MM.1S (cell line): ENCODE results near the gene CEP104.

Experiments
- DNase-seq: peaks from one replicate; pipeline ENCODE4 v3.0.0-alpha.2; 2015
- H2AFZ ChIP-seq: fragments of 300-600 bp; sonication (generic); 2 replicates; pipeline ENCODE4 v1.6.0; 2016; ENCODE audit warnings: antibody characterized with exemption, low read length
- H3F3A ChIP-seq: fragments of 300-600 bp; sonication (generic); 2 replicates; pipeline ENCODE4 v1.6.1; 2016; ENCODE audit warnings: mild to moderate bottlenecking, antibody characterized with exemption, low read length, moderate library complexity, mixed read lengths; ENCODE audit not compliant: insufficient read depth
- H3K27ac ChIP-seq: fragments of 300-600 bp; sonication (generic); 2 replicates; pipeline ENCODE4 v1.5.1; 2016; ENCODE audit warnings: mild to moderate bottlenecking, low read length
- H3K27me3 ChIP-seq: fragments of 300-600 bp; sonication (generic); replicated peaks from 2 replicates; pipeline ENCODE4 v1.6.0; 2016; ENCODE audit warnings: low read length; ENCODE audit not compliant: insufficient read depth
- H3K36me3 ChIP-seq: fragments of 300-600 bp; sonication (generic); replicated peaks from 2 replicates; pipeline ENCODE4 v1.6.1; 2016; ENCODE audit warnings: mild to moderate bottlenecking, low read length, mixed read lengths; ENCODE audit not compliant: insufficient read depth
- H3K4me1 ChIP-seq: fragments of 300-600 bp; sonication (generic); 2 replicates; pipeline ENCODE4 v1.6.1; 2016; ENCODE audit warnings: low read length, mixed read lengths
- H3K4me2 ChIP-seq: fragments of 300-600 bp; sonication (generic); 2 replicates; pipeline ENCODE4 v1.6.0; 2016; ENCODE audit warnings: low read depth, low read length
- H3K4me3 ChIP-seq: fragments of 300-600 bp; sonication (generic); 2 replicates; pipeline ENCODE4 v1.5.1; 2016; ENCODE audit warnings: low read length, mixed read lengths
- H3K79me2 ChIP-seq: fragments of 300-600 bp; sonication (generic); 2 replicates; pipeline ENCODE4 v1.6.1; 2016; ENCODE audit warnings: mixed run types, low read length, mixed read lengths
- H3K9ac ChIP-seq: fragments of 300-600 bp; sonication (generic); 2 replicates; pipeline ENCODE4 v1.6.1; 2016; ENCODE audit warnings: low read length, mixed read lengths
- H3K9me2 ChIP-seq: fragments of 300-600 bp; sonication (generic); replicated peaks from 2 replicates; pipeline ENCODE4 v1.6.1; 2016; ENCODE audit warnings: mild to moderate bottlenecking, low read length, mixed read lengths; ENCODE audit not compliant: insufficient read depth
- H3K9me3 ChIP-seq: fragments of 300-600 bp; sonication (generic); replicated peaks from 2 replicates; pipeline ENCODE4 v1.6.1; 2016; ENCODE audit warnings: mild to moderate bottlenecking, low read length, mixed read lengths; ENCODE audit not compliant: insufficient read depth
- H4K20me1 ChIP-seq: fragments of 300-600 bp; sonication (generic); 2 replicates; pipeline ENCODE4 v1.6.1; 2016; ENCODE audit warnings: mild to moderate bottlenecking, low read length, moderate library complexity, mixed read lengths; ENCODE audit not compliant: insufficient read depth
- EZH2 ChIP-seq: fragments of 300-600 bp; sonication (generic); optimal IDR thresholded peaks from 2 replicates; pipeline ENCODE3; 2017; ENCODE audit warnings: low read depth, mild to moderate bottlenecking, antibody characterized with exemption, low read length, mixed read lengths
- EZH2phosphoT487 ChIP-seq: fragments of 300-600 bp; sonication (generic); IDR thresholded peaks from 2 replicates; pipeline ENCODE4 v1.6.1; 2018; ENCODE audit warnings: antibody characterized with exemption, low read length
- TF ChIP-seq, protein P1 (sequence below): fragments of 300-600 bp; sonication (generic); IDR thresholded peaks from 2 replicates; pipeline ENCODE4 v1.5.1; 2016; ENCODE audit warnings: antibody characterized with exemption, low read length, mixed read lengths

CEP104 gene

DNA sequence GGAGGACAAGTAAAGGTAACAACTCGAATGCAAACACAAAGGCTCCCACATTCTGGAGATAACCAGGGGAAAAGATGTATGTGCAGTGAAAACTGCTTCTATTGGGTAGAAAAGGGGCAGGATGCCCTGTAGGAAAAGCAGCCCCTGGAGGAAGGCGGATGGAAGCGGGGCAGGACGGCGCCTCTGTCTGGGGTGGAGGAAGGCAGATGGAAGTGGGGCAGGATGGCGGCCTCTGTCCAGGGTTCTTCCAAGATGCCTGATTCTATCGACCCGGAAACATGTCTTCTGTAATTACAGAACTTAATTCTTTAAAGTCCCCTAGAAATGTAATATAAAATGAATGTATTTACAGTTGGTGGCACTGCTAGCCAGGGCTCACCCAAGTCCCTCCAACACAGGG is 36.7 kb downstream of the CEP104 start:
- no peaks in the 10 kb centered on the region for H3K79me2 ChIP-seq
- no peaks in the 10 kb centered on the region for H3K9me2 ChIP-seq
- TF ChIP-seq EZH2phosphoT487 (no peak), EZH2 (no peak)
- TF ChIP-seq, protein P1, sequence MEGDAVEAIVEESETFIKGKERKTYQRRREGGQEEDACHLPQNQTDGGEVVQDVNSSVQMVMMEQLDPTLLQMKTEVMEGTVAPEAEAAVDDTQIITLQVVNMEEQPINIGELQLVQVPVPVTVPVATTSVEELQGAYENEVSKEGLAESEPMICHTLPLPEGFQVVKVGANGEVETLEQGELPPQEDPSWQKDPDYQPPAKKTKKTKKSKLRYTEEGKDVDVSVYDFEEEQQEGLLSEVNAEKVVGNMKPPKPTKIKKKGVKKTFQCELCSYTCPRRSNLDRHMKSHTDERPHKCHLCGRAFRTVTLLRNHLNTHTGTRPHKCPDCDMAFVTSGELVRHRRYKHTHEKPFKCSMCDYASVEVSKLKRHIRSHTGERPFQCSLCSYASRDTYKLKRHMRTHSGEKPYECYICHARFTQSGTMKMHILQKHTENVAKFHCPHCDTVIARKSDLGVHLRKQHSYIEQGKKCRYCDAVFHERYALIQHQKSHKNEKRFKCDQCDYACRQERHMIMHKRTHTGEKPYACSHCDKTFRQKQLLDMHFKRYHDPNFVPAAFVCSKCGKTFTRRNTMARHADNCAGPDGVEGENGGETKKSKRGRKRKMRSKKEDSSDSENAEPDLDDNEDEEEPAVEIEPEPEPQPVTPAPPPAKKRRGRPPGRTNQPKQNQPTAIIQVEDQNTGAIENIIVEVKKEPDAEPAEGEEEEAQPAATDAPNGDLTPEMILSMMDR, result no peak
- H3K27me3 ChIP-seq, result no peaks in the 10 kb centered on the region
- no peak overlapping the region for H3K27ac ChIP-seq
- no peaks in the 10 kb centered on the region for H3K9me3 ChIP-seq
- H3K4me3 ChIP-seq, result no peak overlapping the region
- no peak overlapping the region for H2AFZ ChIP-seq
- H3K9ac ChIP-seq, result no peak overlapping the region
- H3K4me1 ChIP-seq, result no peaks in the 10 kb centered on the region
- no peaks in the 10 kb centered on the region for H4K20me1 ChIP-seq
- H3K36me3 ChIP-seq, result no peaks in the 10 kb centered on the region
- H3K4me2 ChIP-seq, result no peak overlapping the region
- H3F3A ChIP-seq, result no peaks in the 10 kb centered on the region
- no peak for DNase-seq

DNA sequence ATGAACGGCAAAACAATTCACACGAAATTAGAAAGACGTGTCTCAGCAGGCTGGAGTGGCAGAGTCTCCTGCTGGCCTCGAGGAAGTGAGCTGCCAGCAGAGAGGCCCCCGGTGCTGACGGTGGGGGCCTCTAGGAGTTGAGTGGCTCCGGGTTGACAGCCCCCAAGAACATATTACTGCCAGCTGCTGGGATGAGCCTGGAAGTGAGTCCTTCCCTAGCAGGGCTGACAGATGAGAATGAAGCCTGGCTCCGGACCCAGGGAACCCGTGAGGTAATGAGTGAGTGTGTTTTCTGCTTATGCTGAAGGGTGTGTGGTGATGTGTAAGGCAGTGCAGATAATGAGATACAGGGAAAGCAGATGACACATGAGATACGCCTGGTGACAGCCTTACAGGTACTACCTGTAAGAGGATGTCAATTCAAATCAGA is 37.2 kb downstream of the CEP104 start:
- Histone ChIP-seq H3K4me3 (no peak overlapping the region), H3K4me2 (no peak overlapping the region), H3F3A (no peaks in the 10 kb centered on the region), H3K27ac (no peak overlapping the region), H3K4me1 (no peaks in the 10 kb centered on the region), H3K27me3 (no peaks in the 10 kb centered on the region), H3K9me2 (no peaks in the 10 kb centered on the region), H3K79me2 (no peaks in the 10 kb centered on the region), H4K20me1 (no peaks in the 10 kb centered on the region), H3K9ac (no peak overlapping the region), H3K9me3 (no peaks in the 10 kb centered on the region), H2AFZ (no peak overlapping the region), H3K36me3 (no peaks in the 10 kb centered on the region)
- no peak for DNase-seq
- TF ChIP-seq EZH2 (no peak), EZH2phosphoT487 (no peak)
- TF ChIP-seq, protein P1, result no peak

DNA sequence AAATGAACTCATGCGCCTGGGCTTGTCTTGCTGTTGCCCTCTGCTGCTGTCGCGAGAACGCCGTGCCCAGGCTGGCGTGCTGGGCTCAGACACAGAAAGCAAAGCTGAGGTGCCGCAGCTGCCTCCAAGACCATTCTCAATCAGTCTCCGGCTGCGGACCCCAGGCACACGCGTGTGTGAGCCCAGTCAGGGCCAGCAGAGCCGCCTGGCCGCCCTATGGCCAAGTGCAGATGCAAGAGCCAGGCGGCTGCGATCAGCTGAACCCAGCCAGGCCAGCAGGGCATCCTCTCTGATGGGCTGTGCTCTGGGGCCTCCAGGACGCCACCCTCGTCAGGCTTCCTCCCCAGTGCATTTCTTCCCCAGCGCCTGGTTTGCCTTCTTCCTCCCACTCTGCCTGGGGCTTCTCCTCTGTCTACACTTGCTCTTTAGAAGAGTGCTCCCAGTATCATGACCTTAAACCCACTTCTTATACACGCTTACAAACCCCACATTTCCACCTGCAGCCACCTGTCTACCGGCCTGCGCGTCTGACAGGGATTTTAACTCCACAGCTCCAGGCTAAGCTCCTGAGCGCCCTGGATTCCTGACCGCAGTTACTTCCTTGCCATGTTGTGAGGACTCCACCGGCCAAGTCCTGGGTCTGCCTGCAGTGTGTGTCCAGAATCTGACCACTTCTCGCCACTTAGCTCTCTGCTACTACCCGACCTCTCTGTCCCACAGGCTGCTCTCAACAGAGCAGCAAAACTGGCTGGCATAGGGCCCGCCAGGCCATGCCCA is 39.0 kb downstream of the CEP104 start:
- Histone ChIP-seq H3K27me3 (no peaks in the 10 kb centered on the region), H4K20me1 (no peaks in the 10 kb centered on the region), H3F3A (no peaks in the 10 kb centered on the region), H2AFZ (no peak overlapping the region), H3K4me2 (no peak overlapping the region), H3K36me3 (no peaks in the 10 kb centered on the region), H3K4me3 (no peak overlapping the region), H3K9me3 (no peaks in the 10 kb centered on the region), H3K27ac (no peak overlapping the region), H3K9ac (no peak overlapping the region), H3K9me2 (no peaks in the 10 kb centered on the region), H3K79me2 (no peaks in the 10 kb centered on the region), H3K4me1 (no peaks in the 10 kb centered on the region)
- no peak for DNase-seq
- no peak for TF ChIP-seq EZH2phosphoT487
- TF ChIP-seq EZH2, result no peak
- TF ChIP-seq, protein P1, result no peak
